Panc1 (cell line): ENCODE data around the gene OGFOD3.

Experiments
- CTCF ChIP-seq: fragments of 450-650 bp; IDR thresholded peaks from 2 replicates; pipeline ENCODE4 v1.5.1; 2017; ENCODE audit warnings: mild to moderate bottlenecking
- POLR2AphosphoS5 ChIP-seq: IDR thresholded peaks from 2 replicates; pipeline ENCODE4 v1.6.1; 2012; ENCODE audit warnings: mild to moderate bottlenecking, low read depth, low read length, moderate library complexity
- SIN3A ChIP-seq: IDR thresholded peaks from 2 replicates; pipeline ENCODE4 v1.6.1; 2012; ENCODE audit warnings: low read depth, mild to moderate bottlenecking, low read length, moderate library complexity, borderline replicate concordance; ENCODE audit not compliant: insufficient read depth
- TCF7L2 ChIP-seq: IDR thresholded peaks from 2 replicates; pipeline ENCODE4 v1.6.1; 2011; ENCODE audit warnings: mild to moderate bottlenecking, low read depth, low read length, inconsistent platforms
- TF ChIP-seq, protein P1 (sequence below), 2 experiments: IDR thresholded peaks; 2 replicates each; pipeline ENCODE4 v1.6.1; 2011 to 2012; ENCODE audit warnings: low read depth in 2 of 2, control low read depth in 1 of 2, low read length in 1 of 2, mild to moderate bottlenecking in 1 of 2, moderate library complexity in 1 of 2; ENCODE audit not compliant: insufficient read depth in 1 of 2

- TF ChIP-seq CTCF (no peak), TCF7L2 (no peak), POLR2AphosphoS5 (no peak), SIN3A (no peak)
- TF ChIP-seq, protein P1, sequence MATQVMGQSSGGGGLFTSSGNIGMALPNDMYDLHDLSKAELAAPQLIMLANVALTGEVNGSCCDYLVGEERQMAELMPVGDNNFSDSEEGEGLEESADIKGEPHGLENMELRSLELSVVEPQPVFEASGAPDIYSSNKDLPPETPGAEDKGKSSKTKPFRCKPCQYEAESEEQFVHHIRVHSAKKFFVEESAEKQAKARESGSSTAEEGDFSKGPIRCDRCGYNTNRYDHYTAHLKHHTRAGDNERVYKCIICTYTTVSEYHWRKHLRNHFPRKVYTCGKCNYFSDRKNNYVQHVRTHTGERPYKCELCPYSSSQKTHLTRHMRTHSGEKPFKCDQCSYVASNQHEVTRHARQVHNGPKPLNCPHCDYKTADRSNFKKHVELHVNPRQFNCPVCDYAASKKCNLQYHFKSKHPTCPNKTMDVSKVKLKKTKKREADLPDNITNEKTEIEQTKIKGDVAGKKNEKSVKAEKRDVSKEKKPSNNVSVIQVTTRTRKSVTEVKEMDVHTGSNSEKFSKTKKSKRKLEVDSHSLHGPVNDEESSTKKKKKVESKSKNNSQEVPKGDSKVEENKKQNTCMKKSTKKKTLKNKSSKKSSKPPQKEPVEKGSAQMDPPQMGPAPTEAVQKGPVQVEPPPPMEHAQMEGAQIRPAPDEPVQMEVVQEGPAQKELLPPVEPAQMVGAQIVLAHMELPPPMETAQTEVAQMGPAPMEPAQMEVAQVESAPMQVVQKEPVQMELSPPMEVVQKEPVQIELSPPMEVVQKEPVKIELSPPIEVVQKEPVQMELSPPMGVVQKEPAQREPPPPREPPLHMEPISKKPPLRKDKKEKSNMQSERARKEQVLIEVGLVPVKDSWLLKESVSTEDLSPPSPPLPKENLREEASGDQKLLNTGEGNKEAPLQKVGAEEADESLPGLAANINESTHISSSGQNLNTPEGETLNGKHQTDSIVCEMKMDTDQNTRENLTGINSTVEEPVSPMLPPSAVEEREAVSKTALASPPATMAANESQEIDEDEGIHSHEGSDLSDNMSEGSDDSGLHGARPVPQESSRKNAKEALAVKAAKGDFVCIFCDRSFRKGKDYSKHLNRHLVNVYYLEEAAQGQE (IDR thresholded peaks at IDR 0.05; ENCODE audit: insufficient read depth in 1 of 2, low read depth in 2 of 2, low read length in 1 of 2): no peak
These were observed 5.6 kb downstream of the OGFOD3 start for GRCh38 chr17:82412535-82413520.
